Tibial nerve (tissue), 4 donors: ENCODE measurements around the gene OGDH.
A peak's percentile ranks its signal among the peaks of the same experiment; 100 is the strongest.

ENCODE experiments used
- CTCF ChIP-seq, 5 experiments: fragments of 200-600 bp in 3 of 5; fragments of 450-650 bp in 2 of 5; sonication (generic) in 3 of 5; IDR thresholded peaks; one replicate each; pipeline ENCODE4 v1.5.1; 2016 to 2019; ENCODE audit warnings: antibody characterized with exemption in 5 of 5, mild to moderate bottlenecking in 3 of 5, moderate library complexity in 2 of 5
- EP300 ChIP-seq, 2 donors: sonication (generic); formaldehyde crosslinking; IDR thresholded peaks; one replicate each; pipeline ENCODE4 v1.6.1; 2017; ENCODE audit warnings: antibody characterized with exemption in 2 of 2, mild to moderate bottlenecking in 1 of 2
- POLR2A ChIP-seq, 2 donors: fragments of 450-650 bp; IDR thresholded peaks; one replicate each; pipeline ENCODE4 v1.6.1; 2017; ENCODE audit warnings: antibody characterized with exemption in 2 of 2, mild to moderate bottlenecking in 2 of 2, moderate library complexity in 2 of 2

- TF ChIP-seq CTCF (IDR thresholded peaks at IDR 0.05) (no peak), EP300 (IDR thresholded peaks at IDR 0.05) (peak; percentile 23 to 30), POLR2A (IDR thresholded peaks at IDR 0.05) (no peak)
Measured at GRCh38 chr7:44608916-44609648, 2.7 kb downstream of the OGDH start.
